NCI-H2196 (cell line): Measurements from ENCODE around the gene DUSP16.

Experiments
- DNase-seq: peaks from one replicate; lab custom pipeline; 2025; ENCODE audit not compliant: unreplicated experiment; lab: John Stamatoyannopoulos, UW

DUSP16 gene

GRCh38 chr12:12501121-12501520 is 61.5 kb downstream of the DUSP16 start:
- DNase-seq = no peak

- no peak for DNase-seq
Observed at GRCh38 chr12:12499909-12500604, 62.6 kb downstream of the DUSP16 start.

GRCh38 chr12:12498210-12498609 is 64.5 kb downstream of the DUSP16 start:
- no peak for DNase-seq

GRCh38 chr12:12495536-12495935 is 67.1 kb downstream of the DUSP16 start:
- DNase-seq = no peak

GRCh38 chr12:12492547-12492946 is 70.1 kb downstream of the DUSP16 start:
- no peak for DNase-seq

- no peak for DNase-seq
Observed at GRCh38 chr12:12491606-12492005, 71.1 kb downstream of the DUSP16 start.

- DNase-seq = no peak
Observed at GRCh38 chr12:12488823-12489550, 73.7 kb downstream of the DUSP16 start.

GRCh38 chr12:12488296-12488695 is 74.4 kb downstream of the DUSP16 start:
- DNase-seq = no peak

- no peak for DNase-seq
Observed at GRCh38 chr12:12487490-12487889, 75.2 kb downstream of the DUSP16 start.

- no peak for DNase-seq
Observed at GRCh38 chr12:12486661-12487240, 75.9 kb downstream of the DUSP16 start.

- DNase-seq = no peak
Observed at GRCh38 chr12:12483438-12483837, 79.2 kb downstream of the DUSP16 start.

GRCh38 chr12:12482959-12483358 is 79.7 kb downstream of the DUSP16 start:
- DNase-seq = no peak

GRCh38 chr12:12482150-12482761 is 80.4 kb downstream of the DUSP16 start:
- DNase-seq = no peak

GRCh38 chr12:12481631-12482030 is 81.0 kb downstream of the DUSP16 start:
- no peak for DNase-seq

GRCh38 chr12:12480074-12480473 is 82.6 kb downstream of the DUSP16 start:
- no peak for DNase-seq

- DNase-seq = no peak
Observed at GRCh38 chr12:12477532-12477890, 85.2 kb downstream of the DUSP16 start.

GRCh38 chr12:12476857-12477531 is 85.7 kb downstream of the DUSP16 start:
- DNase-seq = no peak

- no peak for DNase-seq
Observed at GRCh38 chr12:12474931-12475795, 87.5 kb downstream of the DUSP16 start.

GRCh38 chr12:12474471-12474928 is 88.2 kb downstream of the DUSP16 start:
- DNase-seq = no peak

- DNase-seq = no peak
Observed at GRCh38 chr12:12473223-12473622, 89.4 kb downstream of the DUSP16 start.
